Measurements from ENCODE around the gene LDHD.

LDHD gene

DNA sequence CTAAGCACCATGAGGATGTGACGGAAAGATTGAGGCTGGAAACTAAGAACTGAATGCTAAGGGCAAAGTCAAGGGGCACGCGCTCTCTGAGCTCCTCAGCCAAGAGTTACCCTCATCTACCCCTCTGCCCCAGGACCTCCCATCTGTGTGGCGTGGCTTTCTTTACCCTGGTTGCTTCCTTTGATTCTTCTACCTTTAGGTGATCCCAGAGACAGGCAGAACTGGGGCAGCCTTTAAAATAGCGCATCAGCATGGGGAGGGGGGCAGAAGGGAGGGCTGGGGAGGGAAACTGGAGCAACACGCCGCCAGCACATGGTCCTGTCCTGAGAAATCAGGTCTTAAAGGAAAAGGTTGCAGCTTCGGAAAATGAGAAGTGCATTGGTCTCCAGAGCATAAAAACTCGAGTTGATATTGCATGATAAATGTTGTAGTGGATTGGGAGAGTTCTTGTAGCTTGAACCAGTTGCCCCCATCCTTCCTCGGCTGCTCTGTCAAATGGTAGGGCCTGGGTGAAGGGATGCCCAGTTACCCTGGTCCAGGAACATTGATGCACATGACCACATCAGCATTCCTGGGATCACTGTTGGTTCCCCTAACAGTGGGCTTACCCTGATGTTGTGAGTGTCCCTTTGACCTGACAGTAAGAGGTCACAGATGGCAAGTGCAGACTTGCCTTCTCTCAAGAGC, 29.7 kb downstream of the LDHD start:
- H3K27me3 ChIP-seq: no peaks in the 10 kb centered on the region
- no peak for DNase-seq
- no peak for TF ChIP-seq CTCF (IDR thresholded peaks at IDR 0.05; ENCODE audit: low read depth, low read length)
- H3K9me3 ChIP-seq: no peaks in the 10 kb centered on the region
- no peak overlapping the region for H3K4me3 ChIP-seq (ENCODE audit: low read depth, low read length)
- H3K36me3 ChIP-seq: no peaks in the 10 kb centered on the region
- H3K4me1 ChIP-seq: peaks cover 15% of the 10 kb centered on the region

DNA sequence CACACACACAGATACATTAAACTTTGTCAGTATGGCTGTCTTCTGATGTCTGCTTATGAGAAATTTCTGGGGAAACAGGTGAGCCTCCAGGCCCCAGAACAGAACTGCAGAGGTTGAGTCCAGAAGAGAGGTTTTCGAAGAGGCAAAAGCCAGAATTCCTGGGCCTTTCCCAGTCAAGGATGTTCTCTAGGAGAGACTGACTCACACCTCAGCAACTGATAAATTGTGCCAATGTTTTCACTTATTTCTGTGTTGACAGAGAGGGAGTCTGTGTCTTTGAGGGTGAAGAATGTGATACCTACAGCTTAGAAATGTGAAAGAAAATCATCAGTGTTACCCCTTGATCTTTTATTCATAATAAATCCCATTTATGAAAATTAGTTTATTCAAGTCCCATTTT, 30.3 kb downstream of the LDHD start:
- Histone ChIP-seq H3K36me3 (no peaks in the 10 kb centered on the region), H3K9me3 (no peaks in the 10 kb centered on the region), H3K4me1 (peaks cover 15% of the 10 kb centered on the region), H3K4me3 (ENCODE audit: low read depth, low read length) (no peak overlapping the region), H3K27me3 (no peaks in the 10 kb centered on the region)
- TF ChIP-seq CTCF (IDR thresholded peaks at IDR 0.05; ENCODE audit: low read depth, low read length): no peak
- no peak for DNase-seq

DNA sequence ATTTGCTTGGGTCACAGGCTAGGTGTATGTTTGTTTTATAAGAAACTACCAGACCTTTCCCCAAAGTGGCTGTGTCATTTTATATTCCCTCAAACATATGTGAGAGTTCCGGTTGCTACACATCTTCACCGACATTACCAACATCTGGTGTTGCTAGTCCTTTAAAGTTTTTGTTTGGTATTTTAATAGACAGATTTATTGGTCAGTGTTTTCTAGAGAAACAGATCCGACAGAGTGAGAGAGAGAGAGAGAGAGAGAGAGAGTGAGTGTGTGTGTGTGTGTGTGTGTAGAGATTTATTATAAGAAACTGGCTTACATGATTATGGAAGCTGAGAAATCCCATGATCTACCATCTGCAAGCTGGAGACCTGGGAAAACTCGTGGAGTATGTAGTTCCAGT, 31.0 kb downstream of the LDHD start:
- no peak for DNase-seq
- Histone ChIP-seq H3K4me1 (peaks cover 15% of the 10 kb centered on the region), H3K4me3 (ENCODE audit: low read depth, low read length) (no peak overlapping the region), H3K9me3 (no peaks in the 10 kb centered on the region), H3K27me3 (no peaks in the 10 kb centered on the region), H3K36me3 (no peaks in the 10 kb centered on the region)
- no peak for TF ChIP-seq CTCF (IDR thresholded peaks at IDR 0.05; ENCODE audit: low read depth, low read length)

DNA sequence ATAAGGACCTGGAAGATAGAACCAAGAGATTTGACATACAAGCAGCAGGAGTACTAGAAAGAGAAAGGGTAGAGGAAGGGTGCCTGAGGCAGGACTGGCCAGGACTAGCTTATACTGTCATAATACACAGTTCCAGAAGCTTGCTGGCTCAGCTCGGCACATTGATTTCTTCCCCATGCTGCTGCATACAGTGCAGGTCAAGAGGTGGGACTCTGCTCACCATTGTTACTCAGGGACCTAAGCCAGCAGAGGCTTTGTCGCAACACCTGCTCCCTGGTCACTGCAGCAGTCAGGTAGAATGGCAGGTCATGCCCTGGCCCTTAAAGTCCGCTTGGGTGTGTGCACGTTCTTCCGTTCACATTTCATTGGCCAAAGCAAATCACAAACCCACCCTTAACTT, 32.8 kb downstream of the LDHD start:
- Histone ChIP-seq H3K4me3 (ENCODE audit: low read depth, low read length) (no peak overlapping the region), H3K9me3 (no peaks in the 10 kb centered on the region), H3K4me1 (peaks cover 15% of the 10 kb centered on the region), H3K36me3 (no peaks in the 10 kb centered on the region), H3K27me3 (no peaks in the 10 kb centered on the region)
- no peak for DNase-seq
- TF ChIP-seq CTCF (IDR thresholded peaks at IDR 0.05; ENCODE audit: low read depth, low read length): no peak

GRCh38 chr16:75081179-75081859, 35.3 kb downstream of the LDHD start:
- H3K27me3 ChIP-seq: no peaks in the 10 kb centered on the region
- no peak for DNase-seq
- no peak overlapping the region for H3K4me3 ChIP-seq (ENCODE audit: low read depth, low read length)
- H3K4me1 ChIP-seq: no peaks in the 10 kb centered on the region; the same call in 1 of the 2 replicates
- no peak for TF ChIP-seq CTCF (IDR thresholded peaks at IDR 0.05; ENCODE audit: low read depth, low read length)
- no peaks in the 10 kb centered on the region for H3K9me3 ChIP-seq
- no peaks in the 10 kb centered on the region for H3K36me3 ChIP-seq
